ENCODE measurements around the gene SLAMF6.

SLAMF6 gene

DNA sequence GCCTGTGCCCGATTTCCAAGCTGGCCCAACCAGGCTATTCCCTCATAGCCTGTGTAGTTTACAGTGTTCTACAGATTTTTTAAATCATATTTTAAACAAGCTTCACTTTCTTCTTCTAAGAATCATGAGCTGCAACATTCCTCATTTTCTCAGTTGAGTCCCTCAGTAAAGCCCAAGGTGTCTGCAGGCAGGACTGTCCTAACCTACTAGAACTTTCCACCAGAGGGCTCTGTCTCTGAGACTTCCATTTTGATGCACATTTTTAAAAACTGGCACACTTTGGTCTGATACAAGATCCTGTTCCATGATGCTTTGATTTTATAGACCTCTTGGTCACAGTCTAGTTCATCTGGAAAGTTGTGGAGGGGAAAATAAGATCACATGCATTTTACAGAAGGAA is 21.6 kb upstream of the SLAMF6 start:
- TF ChIP-seq, protein P1, sequence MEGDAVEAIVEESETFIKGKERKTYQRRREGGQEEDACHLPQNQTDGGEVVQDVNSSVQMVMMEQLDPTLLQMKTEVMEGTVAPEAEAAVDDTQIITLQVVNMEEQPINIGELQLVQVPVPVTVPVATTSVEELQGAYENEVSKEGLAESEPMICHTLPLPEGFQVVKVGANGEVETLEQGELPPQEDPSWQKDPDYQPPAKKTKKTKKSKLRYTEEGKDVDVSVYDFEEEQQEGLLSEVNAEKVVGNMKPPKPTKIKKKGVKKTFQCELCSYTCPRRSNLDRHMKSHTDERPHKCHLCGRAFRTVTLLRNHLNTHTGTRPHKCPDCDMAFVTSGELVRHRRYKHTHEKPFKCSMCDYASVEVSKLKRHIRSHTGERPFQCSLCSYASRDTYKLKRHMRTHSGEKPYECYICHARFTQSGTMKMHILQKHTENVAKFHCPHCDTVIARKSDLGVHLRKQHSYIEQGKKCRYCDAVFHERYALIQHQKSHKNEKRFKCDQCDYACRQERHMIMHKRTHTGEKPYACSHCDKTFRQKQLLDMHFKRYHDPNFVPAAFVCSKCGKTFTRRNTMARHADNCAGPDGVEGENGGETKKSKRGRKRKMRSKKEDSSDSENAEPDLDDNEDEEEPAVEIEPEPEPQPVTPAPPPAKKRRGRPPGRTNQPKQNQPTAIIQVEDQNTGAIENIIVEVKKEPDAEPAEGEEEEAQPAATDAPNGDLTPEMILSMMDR (IDR thresholded peaks at IDR 0.05; ENCODE audit: low read depth, low read length) = peak; percentile 31
- H3K4me3 ChIP-seq (ENCODE audit: low read depth, low read length) = no peak overlapping the region
- no peak for DNase-seq (ENCODE audit: low read depth, low spot score)
- in situ Hi-C loops (cut with HindIII; ENCODE audit: low sequenced_read_pairs) = no loop called here

GRCh38 chr1:160542303-160542945 is 19.4 kb upstream of the SLAMF6 start:
- H3K4me3 ChIP-seq (ENCODE audit: low read depth, low read length) = no peak overlapping the region
- no peak for DNase-seq (ENCODE audit: low read depth, low spot score)
- TF ChIP-seq, protein P1 (IDR thresholded peaks at IDR 0.05; ENCODE audit: low read depth, low read length) = no peak
- in situ Hi-C loops (cut with HindIII; ENCODE audit: low sequenced_read_pairs) = no loop called here

GRCh38 chr1:160541622-160542302 is 18.7 kb upstream of the SLAMF6 start:
- in situ Hi-C loops (cut with HindIII; ENCODE audit: low sequenced_read_pairs) = no loop called here
- TF ChIP-seq, protein P1 (IDR thresholded peaks at IDR 0.05; ENCODE audit: low read depth, low read length) = no peak
- no peak for DNase-seq (ENCODE audit: low read depth, low spot score)

GRCh38 chr1:160540859-160541233 is 17.8 kb upstream of the SLAMF6 start:
- in situ Hi-C loops (cut with HindIII; ENCODE audit: low sequenced_read_pairs) = no loop called here
- no peak for DNase-seq (ENCODE audit: low read depth, low spot score)
- TF ChIP-seq, protein P1 (IDR thresholded peaks at IDR 0.05; ENCODE audit: low read depth, low read length) = no peak
- no peak overlapping the region for H3K4me3 ChIP-seq (ENCODE audit: low read depth, low read length)

More at GRCh38 chr1:160541622-160542302, 18.7 kb upstream of the SLAMF6 start:
- H3K4me3 ChIP-seq (ENCODE audit: low read depth, low read length) = no peak overlapping the region

DNA sequence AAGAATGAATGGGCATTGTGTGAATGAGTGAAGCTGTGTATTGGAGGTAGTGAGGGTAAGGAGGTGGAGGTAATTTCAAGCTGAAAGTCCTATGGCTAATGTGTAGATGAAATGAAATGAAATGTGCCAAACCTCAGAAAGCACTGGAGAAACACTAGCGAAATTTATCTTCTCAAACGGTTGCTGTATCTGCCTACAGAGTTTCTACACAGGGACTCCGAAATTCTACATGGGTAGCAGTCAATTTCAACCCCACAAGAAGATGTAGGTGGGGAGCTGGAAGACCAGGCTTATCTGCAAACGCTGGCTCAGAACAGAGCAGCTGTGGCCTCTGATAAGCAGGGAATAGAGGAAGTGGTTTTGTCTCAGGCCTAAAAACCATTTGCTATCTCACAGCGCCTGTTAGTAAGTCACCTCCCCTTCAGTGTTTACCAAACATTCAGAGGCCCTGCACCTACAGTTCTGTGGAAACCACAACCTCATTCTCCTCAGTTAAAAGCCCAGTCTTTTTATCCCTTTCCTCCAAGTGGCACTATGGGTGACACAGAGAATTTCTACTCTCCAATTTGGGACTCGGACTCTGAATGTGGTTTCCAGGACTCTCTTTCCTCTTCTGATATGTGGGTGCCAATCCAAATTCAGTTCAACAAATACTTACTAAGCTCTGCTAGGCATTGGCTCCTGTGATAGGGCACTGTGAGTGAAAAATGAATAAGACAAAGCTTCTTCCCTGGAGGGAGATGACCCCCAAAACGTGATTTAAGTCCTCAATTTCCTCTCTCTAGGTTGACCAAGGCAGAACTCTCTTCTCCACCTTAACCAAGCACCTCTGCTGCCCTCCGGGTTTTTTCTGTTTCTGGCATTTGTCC is 17.2 kb upstream of the SLAMF6 start:
- no peak for DNase-seq (ENCODE audit: low read depth, low spot score)
- TF ChIP-seq, protein P1 (IDR thresholded peaks at IDR 0.05; ENCODE audit: low read depth, low read length) = no peak
- in situ Hi-C loops (cut with HindIII; ENCODE audit: low sequenced_read_pairs) = no loop called here
- no peak overlapping the region for H3K4me3 ChIP-seq (ENCODE audit: low read depth, low read length)

DNA sequence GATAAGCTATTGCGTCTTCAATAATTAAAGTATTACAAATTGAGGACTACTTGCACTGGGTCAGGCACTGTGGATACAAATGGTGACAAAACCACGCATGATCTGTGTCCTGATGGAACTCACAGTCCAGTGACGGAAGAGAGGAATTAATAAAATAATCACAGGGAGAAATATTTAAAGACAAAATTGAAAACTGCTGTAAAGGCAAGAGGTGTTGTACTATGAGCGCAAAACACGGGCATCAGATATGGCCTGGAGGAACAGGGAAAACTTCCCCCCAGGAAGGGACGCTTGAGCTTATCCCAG is 16.6 kb upstream of the SLAMF6 start:
- in situ Hi-C loops (cut with HindIII; ENCODE audit: low sequenced_read_pairs) = no loop called here
- no peak for DNase-seq (ENCODE audit: low read depth, low spot score)
- TF ChIP-seq, protein P1 (IDR thresholded peaks at IDR 0.05; ENCODE audit: low read depth, low read length) = no peak
- H3K4me3 ChIP-seq (ENCODE audit: low read depth, low read length) = no peak overlapping the region

All from astrocyte of the spinal cord (primary cell).